CD4-positive, alpha-beta T cell treated with Interleukin-17A for 1 hour (primary cell): ENCODE measurements around the gene THPO.
"Not testable (repeated sequence)": the region's sequence is repeated elsewhere in the genome, so short reads cannot be mapped to it uniquely, and the experiment has no call there.

Source experiments
- DNase-seq: peaks from one replicate; pipeline ENCODE4 v3.0.0-alpha.2; 2020

The THPO gene

GRCh38 chr3:184347321-184348056, 30.5 kb downstream of the THPO start:
- no peak for DNase-seq

- DNase-seq, result no peak
These were observed 31.4 kb downstream of the THPO start for GRCh38 chr3:184346480-184347190.

GRCh38 chr3:184345317-184346144, 32.5 kb downstream of the THPO start:
- no peak for DNase-seq

- no peak for DNase-seq
These were observed 33.3 kb downstream of the THPO start for GRCh38 chr3:184344579-184345316.

GRCh38 chr3:184343200-184343876, 34.7 kb downstream of the THPO start:
- DNase-seq, result no peak

GRCh38 chr3:184341925-184342324, 36.1 kb downstream of the THPO start:
- DNase-seq, result no peak

GRCh38 chr3:184339451-184340135, 38.4 kb downstream of the THPO start:
- DNase-seq, result not testable (repeated sequence)

- no peak for DNase-seq
These were observed 39.0 kb downstream of the THPO start for GRCh38 chr3:184339001-184339400.

- peak; percentile 32 for DNase-seq
These were observed 39.5 kb downstream of the THPO start for GRCh38 chr3:184338511-184338945.

- no peak for DNase-seq
These were observed 40.0 kb downstream of the THPO start for GRCh38 chr3:184337981-184338380.

- DNase-seq, result no peak
These were observed 40.6 kb downstream of the THPO start, which contains the start of gene FAM131A for GRCh38 chr3:184337399-184337714. TSS of gene FAM131A (plus strand) at chr3:184337600. CDS start at chr3:184337631, 31 bp downstream.

- no peak for DNase-seq
These were observed 41.2 kb downstream of the THPO start for GRCh38 chr3:184336547-184337398.

GRCh38 chr3:184335661-184336546, 42.1 kb downstream of the THPO start:
- DNase-seq, result peak; percentile 90

- DNase-seq, result no peak
These were observed 42.7 kb downstream of the THPO start for GRCh38 chr3:184335291-184335660.

GRCh38 chr3:184334470-184335158, 43.4 kb downstream of the THPO start:
- peak; percentile 51 for DNase-seq

- no peak for DNase-seq
These were observed 44.3 kb downstream of the THPO start for GRCh38 chr3:184333700-184334099.

- DNase-seq, result no peak
These were observed 44.8 kb downstream of the THPO start for GRCh38 chr3:184333190-184333589.

- DNase-seq, result no peak
These were observed 45.5 kb downstream of the THPO start for GRCh38 chr3:184332370-184333090.
